Natural killer cell treated with Interleukin-12 subunit alpha and Interleukin-12 subunit beta and Interleukin-15 and Interleukin-18, amount 100 ng/mL, for 72 hours (primary cell): ENCODE measurements around the gene PIGR. TPM values are rescaled to one million over a fixed set of nuclear protein-coding genes. Genes with fewer than 3 reads are reported as not detected.

ENCODE experiments used
- ATAC-seq, 2 donors: fragments of 150-1000 bp; cut with Tn5 transposase in 1 of 2; sonication (Bioruptor Pico), chemical (Tn5 transposase) in 1 of 2; 2 replicates each; pipeline ENCODE4 v1.10.0; 2021
- DNase-seq: peaks from one replicate; pipeline ENCODE4 v3.0.0; 2022; ENCODE audit warnings: low spot score
- H3K27ac Mint-ChIP-seq, 2 donors: 1 replicate in 1 of 2; 2 replicates in 1 of 2; pipeline ENCODE4 v1.8.0; 2022; ENCODE audit warnings: mixed read lengths in 2 of 2, mild to moderate bottlenecking in 1 of 2, moderate library complexity in 1 of 2
- H3K27me3 Mint-ChIP-seq, 2 donors: 1 replicate in 1 of 2; 2 replicates in 1 of 2; pipeline ENCODE4 v1.8.0; 2022; ENCODE audit warnings: mixed read lengths in 2 of 2
- H3K36me3 Mint-ChIP-seq: one replicate; pipeline ENCODE4 v1.8.0; 2022; ENCODE audit warnings: mixed read lengths
- H3K4me1 Mint-ChIP-seq, 2 donors: 1 replicate in 1 of 2; 2 replicates in 1 of 2; pipeline ENCODE4 v1.8.0; 2022; ENCODE audit warnings: low read depth in 2 of 2, mixed read lengths in 2 of 2, mild to moderate bottlenecking in 1 of 2
- H3K4me3 Mint-ChIP-seq: one replicate; pipeline ENCODE4 v1.8.0; 2022; ENCODE audit warnings: mixed read lengths
- H3K9me3 Mint-ChIP-seq: 2 replicates; pipeline ENCODE4 v1.8.0; 2022; ENCODE audit warnings: mixed read lengths
- total RNA-seq, 2 donors: library from RNA; stranded (reverse); gene quantifications; one replicate each; pipeline ENCODE4 v1.2.3, GENCODE V29; 2022

The PIGR gene
- total RNA-seq, 2 donors from 2014 or later, result 0.08 TPM; not detected in 1

DNA sequence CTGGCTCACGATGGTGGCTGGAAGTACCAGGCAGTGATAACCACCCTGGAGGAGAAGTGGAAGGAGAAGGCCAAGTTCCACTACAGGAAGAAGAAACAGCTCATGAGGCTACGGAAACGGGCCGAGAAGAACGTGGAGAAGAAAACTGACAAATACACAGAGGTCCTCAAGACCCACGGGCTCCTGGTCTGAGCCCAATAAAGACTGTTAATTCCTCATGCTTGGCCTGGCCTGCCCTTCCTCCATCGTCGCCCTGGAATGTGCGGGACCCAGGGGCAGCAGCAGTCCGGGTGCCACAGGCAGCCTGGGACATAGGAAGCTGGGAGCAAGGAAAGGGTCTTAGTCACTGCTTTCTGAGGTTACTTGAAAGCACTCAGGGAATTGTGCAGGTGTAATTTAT lies 38.2 kb downstream of the PIGR start:
- no peaks in the 10 kb centered on the region for H3K9me3 Mint-ChIP-seq
- H3K4me1 Mint-ChIP-seq, result peaks cover 49 to 50% of the 10 kb centered on the region in 2 donors
- H3K27me3 Mint-ChIP-seq, result no peaks in the 10 kb centered on the region
- DNase-seq (no peak), ATAC-seq (no peak)
- no peaks in the 10 kb centered on the region for H3K36me3 Mint-ChIP-seq
- no peak overlapping the region for H3K4me3 Mint-ChIP-seq
- H3K27ac Mint-ChIP-seq, result peak overlapping the region in 1 of 2 donors; percentile 39

DNA sequence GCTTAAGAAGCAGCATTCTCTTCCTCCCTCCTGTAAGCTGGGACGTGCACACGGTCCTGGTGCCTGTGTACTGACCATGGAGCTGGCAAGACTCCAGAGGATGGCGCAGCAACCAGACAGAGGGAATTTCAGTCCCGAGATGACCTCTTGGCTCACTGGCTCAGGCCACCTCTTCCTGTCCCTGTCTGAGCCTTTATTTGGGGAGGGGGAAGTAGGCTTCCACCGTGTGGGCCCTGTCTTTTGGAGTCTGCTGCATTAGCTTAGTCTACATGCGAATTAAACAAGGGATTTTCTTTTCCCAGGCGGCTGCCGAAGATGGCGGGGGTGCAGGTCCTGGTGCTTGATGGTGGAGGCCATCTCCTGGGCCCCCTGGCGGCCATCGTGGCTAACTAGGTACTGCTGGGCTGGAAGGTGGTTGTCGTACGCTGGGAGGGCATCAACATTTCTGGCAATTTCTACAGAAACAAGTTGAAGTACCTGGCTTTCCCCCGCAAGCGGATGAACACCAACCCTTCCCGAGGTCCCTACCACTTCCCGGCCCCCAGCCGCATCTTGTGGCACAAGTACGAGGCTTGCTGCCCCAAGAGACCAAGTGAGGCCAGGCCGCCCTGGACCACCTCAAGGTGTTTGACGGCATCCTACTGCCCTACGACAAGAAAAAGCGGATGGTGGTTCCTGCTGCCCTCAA lies 38.8 kb downstream of the PIGR start:
- ATAC-seq, result no peak
- H3K27ac Mint-ChIP-seq, result peak overlapping the region in 1 of 2 donors; percentile 39
- H3K9me3 Mint-ChIP-seq, result no peaks in the 10 kb centered on the region
- H3K36me3 Mint-ChIP-seq, result no peaks in the 10 kb centered on the region
- DNase-seq, result no peak
- H3K27me3 Mint-ChIP-seq, result no peaks in the 10 kb centered on the region
- peaks cover 43 to 44% of the 10 kb centered on the region in 2 donors for H3K4me1 Mint-ChIP-seq
- H3K4me3 Mint-ChIP-seq, result no peak overlapping the region

GRCh38 chr1:206905295-206906164 lies 40.7 kb downstream of the PIGR start:
- H3K9me3 Mint-ChIP-seq, result no peaks in the 10 kb centered on the region
- DNase-seq, result no peak
- H3K4me3 Mint-ChIP-seq, result no peak overlapping the region
- H3K27me3 Mint-ChIP-seq, result no peaks in the 10 kb centered on the region
- peaks cover 27 to 31% of the 10 kb centered on the region in 2 donors for H3K4me1 Mint-ChIP-seq
- no peaks in the 10 kb centered on the region for H3K36me3 Mint-ChIP-seq
- peak in 1 of 2 donors; percentile 58 for ATAC-seq
- peak overlapping the region; percentile 41 to 74 for H3K27ac Mint-ChIP-seq

GRCh38 chr1:206904423-206905142 lies 41.7 kb downstream of the PIGR start:
- no peak overlapping the region for H3K4me3 Mint-ChIP-seq
- no peak for DNase-seq

DNA sequence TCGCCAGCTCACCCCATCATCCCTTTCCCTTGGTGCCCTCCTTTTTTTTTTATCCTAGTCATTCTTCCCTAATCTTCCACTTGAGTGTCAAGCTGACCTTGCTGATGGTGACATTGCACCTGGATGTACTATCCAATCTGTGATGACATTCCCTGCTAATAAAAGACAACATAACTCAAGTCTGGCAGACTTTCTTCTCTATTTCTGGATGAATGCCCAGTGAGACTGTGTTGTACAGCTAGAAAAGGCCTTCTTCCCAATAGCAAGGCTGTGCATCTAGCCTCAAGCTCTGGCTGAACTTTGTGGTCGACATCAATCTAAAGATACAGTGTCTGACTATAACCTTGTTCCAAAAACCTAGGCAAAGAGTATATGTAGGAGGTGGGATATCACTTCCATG lies 42.6 kb downstream of the PIGR start:
- Mint-ChIP-seq H3K27me3 (no peaks in the 10 kb centered on the region), H3K36me3 (no peaks in the 10 kb centered on the region), H3K27ac (peak overlapping the region in 1 of 2 donors; percentile 21), H3K4me1 (peaks cover 27 to 28% of the 10 kb centered on the region in 2 donors), H3K4me3 (no peak overlapping the region), H3K9me3 (no peaks in the 10 kb centered on the region)
- DNase-seq (no peak), ATAC-seq (no peak)

More at GRCh38 chr1:206904423-206905142, 41.7 kb downstream of the PIGR start:
- Mint-ChIP-seq H3K27me3 (no peaks in the 10 kb centered on the region), H3K27ac (peak overlapping the region; percentile 41 to 74), H3K4me1 (peaks cover 27 to 31% of the 10 kb centered on the region in 2 donors), H3K36me3 (no peaks in the 10 kb centered on the region), H3K9me3 (no peaks in the 10 kb centered on the region)
- no peak for ATAC-seq

DNA sequence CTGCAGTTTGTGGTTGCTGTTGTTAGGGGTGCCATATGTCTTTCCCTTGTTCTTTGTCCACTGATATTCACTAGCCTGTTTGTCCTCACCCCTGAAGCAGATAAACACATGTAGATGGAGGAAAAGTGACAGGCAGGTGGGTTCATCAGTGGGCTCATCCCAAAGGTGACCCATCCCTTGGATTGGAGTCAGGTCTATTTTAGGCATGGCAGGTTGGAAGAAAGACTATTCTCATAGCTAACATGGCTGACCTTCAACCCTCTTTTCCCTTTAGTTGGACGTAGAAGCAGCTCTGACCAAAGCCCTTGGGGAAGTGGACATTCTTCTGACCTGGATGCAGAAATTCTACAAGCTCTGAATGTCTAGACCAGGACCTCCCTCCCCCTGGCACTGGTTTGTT lies 43.6 kb downstream of the PIGR start:
- H3K9me3 Mint-ChIP-seq, result no peaks in the 10 kb centered on the region
- no peak overlapping the region for H3K4me3 Mint-ChIP-seq
- DNase-seq, result no peak
- no peak for ATAC-seq
- no peaks in the 10 kb centered on the region for H3K36me3 Mint-ChIP-seq
- H3K27me3 Mint-ChIP-seq, result no peaks in the 10 kb centered on the region
- H3K4me1 Mint-ChIP-seq, result peaks cover 21 to 24% of the 10 kb centered on the region in 2 donors
- H3K27ac Mint-ChIP-seq, result no peak overlapping the region

- ATAC-seq, result no peak
- H3K36me3 Mint-ChIP-seq, result no peaks in the 10 kb centered on the region
Observed at GRCh38 chr1:206901944-206902343, 44.3 kb downstream of the PIGR start.

GRCh38 chr1:206900149-206900548 lies 46.1 kb downstream of the PIGR start:
- ATAC-seq (no peak), DNase-seq (no peak)
- Mint-ChIP-seq H3K27ac (no peak overlapping the region), H3K27me3 (peaks cover 0 to 9% of the 10 kb centered on the region in 2 donors), H3K4me1 (peaks cover 8 to 12% of the 10 kb centered on the region in 2 donors), H3K36me3 (no peaks in the 10 kb centered on the region), H3K9me3 (no peaks in the 10 kb centered on the region), H3K4me3 (no peak overlapping the region)

More at GRCh38 chr1:206901944-206902343, 44.3 kb downstream of the PIGR start:
- DNase-seq, result no peak
- Mint-ChIP-seq H3K4me1 (peaks cover 21 to 24% of the 10 kb centered on the region in 2 donors), H3K4me3 (no peak overlapping the region), H3K27ac (no peak overlapping the region), H3K27me3 (peaks cover 0 to 5% of the 10 kb centered on the region in 2 donors), H3K9me3 (no peaks in the 10 kb centered on the region)

DNA sequence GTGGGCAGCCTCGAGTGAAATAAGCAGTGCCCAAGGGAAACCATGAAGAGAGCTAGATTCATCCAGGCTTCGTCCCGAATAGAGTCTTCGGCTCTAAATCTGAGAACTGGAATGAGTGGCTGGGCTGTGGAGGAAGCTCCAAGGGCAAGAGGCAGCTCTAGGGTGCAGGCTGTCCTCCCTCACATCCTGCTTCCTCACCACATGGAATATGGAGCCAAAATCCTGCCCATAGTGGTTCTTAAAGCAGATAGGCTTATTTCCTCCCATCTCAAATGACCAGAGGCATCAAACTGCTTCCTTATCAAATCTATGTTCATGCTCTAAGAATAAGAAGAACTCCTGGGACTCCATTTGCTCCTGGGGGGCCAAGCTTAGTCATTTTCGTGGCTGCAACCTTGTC lies 46.5 kb downstream of the PIGR start:
- DNase-seq, result no peak
- no peaks in the 10 kb centered on the region for H3K36me3 Mint-ChIP-seq
- H3K27ac Mint-ChIP-seq, result no peak overlapping the region
- no peaks in the 10 kb centered on the region for H3K9me3 Mint-ChIP-seq
- peaks cover 0 to 9% of the 10 kb centered on the region in 2 donors for H3K27me3 Mint-ChIP-seq
- no peak overlapping the region for H3K4me3 Mint-ChIP-seq
- ATAC-seq, result no peak
- peaks cover 3 to 7% of the 10 kb centered on the region in 2 donors for H3K4me1 Mint-ChIP-seq

- Mint-ChIP-seq H3K4me1 (peaks cover 0 to 3% of the 10 kb centered on the region in 2 donors), H3K27ac (no peak overlapping the region), H3K9me3 (no peaks in the 10 kb centered on the region), H3K4me3 (no peak overlapping the region), H3K36me3 (no peaks in the 10 kb centered on the region), H3K27me3 (peaks cover 5 to 9% of the 10 kb centered on the region in 2 donors)
- DNase-seq, result no peak
- ATAC-seq, result no peak
Observed at GRCh38 chr1:206898915-206899431, 47.3 kb downstream of the PIGR start.

DNA sequence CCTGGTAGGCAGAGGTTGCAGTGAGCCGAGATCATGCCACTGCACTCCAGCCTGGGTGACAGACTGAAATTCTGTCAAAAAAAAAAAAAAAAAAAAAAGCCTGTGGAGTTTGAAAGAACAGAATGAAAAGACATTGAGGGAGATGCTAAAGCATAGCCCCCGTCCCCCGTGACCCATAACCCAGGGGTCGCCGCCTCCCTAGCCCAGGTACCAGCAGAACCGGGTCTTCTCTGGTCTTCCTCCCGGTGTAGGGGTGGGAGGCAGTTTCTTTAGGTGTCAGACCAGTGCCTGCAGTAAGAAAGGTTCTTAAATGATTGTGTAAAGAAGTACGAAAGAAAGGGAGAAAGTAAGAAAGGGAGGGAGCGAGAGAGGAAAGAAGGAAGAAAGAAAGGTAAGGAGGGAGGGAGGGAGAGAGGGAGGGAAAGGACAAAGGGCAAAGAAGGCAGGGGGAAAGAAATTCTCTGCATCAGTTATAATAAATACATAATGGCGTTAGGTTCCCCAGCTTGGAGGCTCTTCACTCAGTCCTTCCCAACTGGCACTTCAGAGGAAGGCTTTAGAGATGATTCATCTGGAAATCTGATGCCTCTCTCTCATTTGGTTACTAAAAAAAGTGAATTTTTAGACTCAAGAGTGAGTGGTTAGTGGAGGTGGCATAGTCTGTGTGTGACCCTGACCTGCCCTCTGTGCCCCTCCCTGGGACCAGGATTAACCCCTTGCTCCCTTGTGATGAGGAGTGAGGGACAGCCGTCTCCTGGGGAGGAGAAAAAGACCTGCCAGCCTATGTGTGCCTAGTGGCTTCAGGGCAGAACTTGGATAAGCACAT lies 48.0 kb downstream of the PIGR start:
- H3K36me3 Mint-ChIP-seq, result no peaks in the 10 kb centered on the region
- ATAC-seq (no peak), DNase-seq (no peak)
- no peaks in the 10 kb centered on the region for H3K4me1 Mint-ChIP-seq
- H3K27ac Mint-ChIP-seq, result no peak overlapping the region
- H3K27me3 Mint-ChIP-seq, result peaks cover 6 to 12% of the 10 kb centered on the region in 2 donors
- no peak overlapping the region for H3K4me3 Mint-ChIP-seq
- H3K9me3 Mint-ChIP-seq, result no peaks in the 10 kb centered on the region

DNA sequence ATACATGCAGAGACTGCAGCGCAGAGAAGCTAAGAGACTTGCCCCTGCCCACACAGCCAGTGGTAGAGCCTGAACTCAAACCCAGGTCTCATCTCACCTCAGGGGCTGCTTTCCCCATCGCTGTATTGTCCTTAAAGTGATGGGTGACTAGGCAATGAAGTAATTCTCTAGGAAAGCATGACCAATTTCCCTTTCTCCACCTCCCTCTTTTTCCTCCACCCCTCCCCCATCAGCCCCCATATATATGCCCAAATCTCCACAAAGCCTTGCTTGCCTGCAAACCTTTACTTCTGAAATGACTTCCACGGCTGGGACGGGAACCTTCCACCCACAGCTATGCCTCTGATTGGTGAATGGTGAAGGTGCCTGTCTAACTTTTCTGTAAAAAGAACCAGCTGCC lies 49.1 kb downstream of the PIGR start, which contains the start of gene IL24:
Gene IL24 (plus strand): TSS at position 269 of the 400 bp plus-strand sequence. CDS start 390 bp downstream, outside the sequence.
- H3K4me1 Mint-ChIP-seq, result no peaks in the 10 kb centered on the region
- no peak for DNase-seq
- H3K4me3 Mint-ChIP-seq, result no peak within 1 kb of the TSS
- peaks cover 6 to 15% of the 10 kb centered on the region in 2 donors for H3K27me3 Mint-ChIP-seq
- H3K9me3 Mint-ChIP-seq, result no peaks in the 10 kb centered on the region
- H3K27ac Mint-ChIP-seq, result no peak within 1 kb of the TSS
- H3K36me3 Mint-ChIP-seq, result no peaks in the 10 kb centered on the region
- ATAC-seq, result no peak

GRCh38 chr1:206896261-206896660 lies 50.0 kb downstream of the PIGR start:
- ATAC-seq, result no peak
- H3K4me1 Mint-ChIP-seq, result no peaks in the 10 kb centered on the region

More at GRCh38 chr1:206896261-206896660, 50.0 kb downstream of the PIGR start:
- Mint-ChIP-seq H3K9me3 (no peaks in the 10 kb centered on the region), H3K36me3 (no peaks in the 10 kb centered on the region), H3K27me3 (peaks cover 10 to 15% of the 10 kb centered on the region in 2 donors), H3K4me3 (no peak overlapping the region), H3K27ac (no peak overlapping the region)
- no peak for DNase-seq
